HG03439 (cell line): ENCODE measurements around the gene GABRR1.
"Not testable (repeated sequence)": the region's sequence is repeated elsewhere in the genome, so short reads cannot be mapped to it uniquely, and the experiment has no call there.

Experiments
- ATAC-seq: cut with Tn5 transposase; IDR thresholded peaks from one replicate; pipeline ENCODE4 v1.9.1; 2021; ENCODE audit warnings: mild to moderate bottlenecking, moderate library complexity; ENCODE audit not compliant: unreplicated experiment

GABRR1 gene

DNA sequence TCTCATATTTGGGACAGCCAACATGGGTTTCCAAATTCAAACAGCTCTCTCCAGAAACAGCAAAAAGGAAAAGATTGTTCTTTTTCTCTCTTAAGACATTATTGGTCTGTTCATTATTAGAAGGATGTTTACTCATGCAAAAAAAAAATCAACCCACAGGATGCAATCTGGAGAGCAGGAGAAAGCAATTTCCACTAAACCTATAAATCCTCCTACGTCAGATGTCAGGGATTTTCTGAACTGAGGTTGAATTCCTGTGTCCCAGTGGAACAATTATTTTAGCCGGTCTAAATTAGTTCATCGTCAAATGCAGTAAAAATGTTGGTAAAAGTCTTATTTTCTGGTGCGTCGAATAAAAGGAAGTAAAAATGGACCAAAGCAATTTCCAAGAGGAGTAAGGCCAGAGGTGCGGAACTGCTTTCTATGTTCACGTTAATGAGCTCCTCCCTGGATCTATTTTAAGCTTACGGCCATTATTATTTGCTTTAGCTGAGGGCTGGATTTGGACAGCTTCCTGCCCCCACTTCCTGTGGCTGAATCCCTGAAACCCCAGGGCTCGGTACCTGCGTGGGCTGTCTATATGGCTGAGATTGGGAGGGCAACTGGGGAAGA, at the start of gene GABRR1:
TSS of gene GABRR1 (minus strand) at position 60 of the 612 bp plus-strand sequence. CDS start at position 24, 36 bp downstream.
- ATAC-seq, result no peak

DNA sequence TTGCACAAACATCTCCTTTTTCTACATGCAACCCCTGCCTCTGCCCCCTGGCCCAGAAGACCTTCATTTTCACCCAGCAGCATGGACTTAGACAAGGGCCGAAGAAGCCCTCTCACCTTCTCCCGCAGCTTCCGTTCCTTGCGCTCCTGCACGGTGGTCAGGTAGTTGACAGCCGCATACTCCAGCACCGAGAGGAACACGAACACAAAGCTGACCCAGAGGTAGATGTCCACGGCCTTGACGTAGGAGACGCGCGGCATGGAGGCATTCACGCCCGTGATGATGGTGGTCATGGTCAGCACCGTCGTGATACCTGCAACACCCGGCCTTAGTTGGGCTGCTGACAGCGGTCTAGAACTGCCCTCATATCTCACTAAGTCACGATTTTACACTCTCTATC, 47.1 kb upstream of the GABRR1 start:
- ATAC-seq, result no peak

GRCh38 chr6:89260832-89261231, 43.7 kb upstream of the GABRR1 start:
- ATAC-seq, result no peak

DNA sequence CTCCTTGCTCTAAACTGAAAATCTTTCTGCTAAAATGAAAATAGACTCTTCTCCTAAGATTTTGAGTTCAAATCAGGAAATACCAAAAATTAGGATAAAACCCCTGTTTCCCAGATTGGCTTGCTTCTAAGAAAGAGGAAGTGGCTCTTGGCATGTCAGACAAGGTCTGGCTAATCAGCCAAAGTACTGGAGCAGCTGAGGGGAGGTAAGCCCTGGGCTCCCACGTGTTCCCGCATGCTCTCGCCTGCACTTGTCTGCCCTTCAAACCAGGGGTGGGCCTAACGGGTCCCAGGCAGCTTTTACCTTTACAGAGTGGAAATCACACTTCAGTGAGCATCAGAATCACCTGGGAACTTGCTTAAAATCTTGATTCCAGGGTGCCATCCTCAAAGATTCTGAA, 43.2 kb upstream of the GABRR1 start:
- ATAC-seq, result no peak

DNA sequence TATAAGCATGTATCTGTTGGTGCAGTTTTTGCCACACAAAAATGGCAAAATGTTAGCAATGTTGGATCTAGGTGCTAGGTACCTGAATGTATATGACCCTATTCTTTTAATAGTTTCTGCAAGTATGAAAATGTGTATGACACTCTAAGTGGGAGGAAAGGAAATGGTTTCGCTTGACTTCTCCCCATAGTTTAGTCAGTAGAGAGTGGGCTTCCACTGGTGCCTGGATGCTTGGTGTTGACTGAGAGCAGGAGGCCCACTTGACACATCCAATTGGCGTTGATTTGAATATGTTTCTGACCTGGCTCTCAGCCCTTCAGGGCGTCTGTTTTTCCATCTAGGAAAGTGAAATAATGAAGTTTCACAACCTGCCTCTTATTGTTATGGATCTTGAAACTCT, 41.8 kb upstream of the GABRR1 start:
- ATAC-seq, result no peak

DNA sequence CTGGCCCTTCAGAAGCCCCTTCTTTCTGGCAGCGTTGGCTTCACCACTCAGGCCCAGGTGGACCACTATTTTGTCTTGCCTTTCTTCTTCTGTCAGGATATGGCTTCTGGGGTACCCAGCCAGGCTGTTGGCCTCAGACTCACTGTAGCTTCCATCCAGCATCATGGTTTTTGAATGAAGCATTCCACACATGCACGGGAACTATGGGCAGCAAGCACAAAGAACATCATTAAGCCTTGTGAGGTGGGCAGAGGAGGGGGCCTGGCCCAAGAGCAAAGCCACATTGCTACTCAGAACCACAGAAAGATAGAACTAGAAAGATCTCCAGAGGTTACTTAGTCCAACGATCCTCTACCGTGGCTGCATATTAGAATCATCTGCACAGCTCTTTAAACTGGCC, 40.6 kb upstream of the GABRR1 start:
- no peak for ATAC-seq

GRCh38 chr6:89257346-89257745, 40.2 kb upstream of the GABRR1 start:
- no peak for ATAC-seq

DNA sequence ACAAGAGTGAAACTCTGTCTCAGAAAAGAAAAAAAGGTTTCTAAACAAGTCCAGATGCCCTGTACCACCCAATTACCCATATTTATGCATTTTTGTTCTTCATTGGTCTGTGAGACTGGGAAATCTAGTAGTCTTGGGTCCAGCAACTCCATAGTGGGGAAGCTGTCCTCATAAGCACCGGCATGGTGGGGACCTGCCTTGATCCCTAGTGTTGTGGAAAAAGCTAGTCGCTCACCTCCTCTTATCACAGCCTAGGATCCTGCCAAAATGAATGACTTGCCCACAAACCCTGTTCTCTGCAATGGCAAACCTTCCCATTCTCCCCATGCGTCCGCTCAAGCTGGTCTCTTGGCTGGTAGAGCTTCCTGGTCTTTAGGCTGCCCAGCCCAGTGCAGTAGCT, 38.3 kb upstream of the GABRR1 start:
- no peak for ATAC-seq

GRCh38 chr6:89254569-89254968, 37.4 kb upstream of the GABRR1 start:
- ATAC-seq, result no peak

GRCh38 chr6:89252907-89253306, 35.7 kb upstream of the GABRR1 start:
- no peak for ATAC-seq

- no peak for ATAC-seq
Observed at GRCh38 chr6:89251976-89252375, 34.8 kb upstream of the GABRR1 start.

- ATAC-seq, result no peak
Observed at GRCh38 chr6:89251170-89251569, 34.0 kb upstream of the GABRR1 start.

DNA sequence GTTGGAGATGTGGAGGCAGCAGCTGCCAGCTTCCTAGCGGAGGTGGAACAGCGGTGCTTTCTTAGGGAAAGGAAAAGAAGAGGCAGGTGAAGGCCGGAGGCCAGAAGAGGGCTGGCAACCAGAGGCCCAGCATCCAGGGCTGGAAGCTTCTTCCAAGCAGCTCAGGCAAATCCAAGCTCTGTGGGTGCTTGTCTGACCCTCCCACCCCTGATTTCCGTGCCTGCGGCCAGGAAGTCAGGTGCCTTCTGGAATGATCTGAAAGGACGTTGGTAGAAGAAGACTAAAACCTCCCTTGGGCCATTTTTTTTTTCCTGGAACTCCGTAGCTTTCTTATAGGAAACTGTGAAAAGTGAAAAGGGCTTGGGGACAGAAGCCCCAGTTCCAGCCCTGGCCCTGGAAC, 33.1 kb upstream of the GABRR1 start:
- ATAC-seq, result no peak

DNA sequence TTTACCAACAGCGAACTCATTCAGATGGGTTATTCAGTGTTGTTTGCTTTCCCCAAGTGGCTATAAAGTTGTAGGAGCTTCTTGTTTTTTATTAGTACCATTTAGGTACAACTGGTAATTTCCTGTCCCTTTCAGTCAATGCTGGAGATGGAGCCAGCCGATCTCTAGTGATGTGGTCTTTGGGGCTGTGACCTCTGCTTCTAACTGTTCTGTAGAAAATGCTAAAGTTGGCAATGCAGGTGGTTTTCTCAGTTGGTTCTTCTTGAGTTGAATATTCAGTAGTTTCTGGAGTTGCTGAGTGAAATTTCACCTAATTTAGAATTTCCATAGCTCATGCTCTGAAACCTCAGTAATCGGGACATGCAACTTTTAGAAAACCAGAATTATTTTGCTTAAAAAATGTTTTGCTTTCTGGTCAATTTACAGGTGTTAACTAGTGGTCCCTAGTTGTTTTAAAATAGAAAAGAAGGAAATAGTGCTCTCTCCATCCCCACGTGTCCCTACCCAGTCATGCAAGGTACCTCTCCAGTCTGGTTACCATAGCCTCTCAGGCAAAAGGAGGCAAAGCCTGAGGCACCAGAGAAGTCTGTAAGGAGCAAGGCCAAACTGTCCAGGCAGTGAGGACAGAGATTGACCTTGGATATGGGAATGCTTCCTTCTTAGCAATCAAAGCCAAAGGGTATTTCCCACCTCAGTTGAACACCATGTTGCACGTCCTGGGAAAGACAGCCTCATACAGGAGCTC, 27.3 kb upstream of the GABRR1 start:
- no peak for ATAC-seq

- no peak for ATAC-seq
Observed at GRCh38 chr6:89243331-89243629, 26.1 kb upstream of the GABRR1 start.

GRCh38 chr6:89242574-89243330, 25.6 kb upstream of the GABRR1 start:
- ATAC-seq, result no peak

DNA sequence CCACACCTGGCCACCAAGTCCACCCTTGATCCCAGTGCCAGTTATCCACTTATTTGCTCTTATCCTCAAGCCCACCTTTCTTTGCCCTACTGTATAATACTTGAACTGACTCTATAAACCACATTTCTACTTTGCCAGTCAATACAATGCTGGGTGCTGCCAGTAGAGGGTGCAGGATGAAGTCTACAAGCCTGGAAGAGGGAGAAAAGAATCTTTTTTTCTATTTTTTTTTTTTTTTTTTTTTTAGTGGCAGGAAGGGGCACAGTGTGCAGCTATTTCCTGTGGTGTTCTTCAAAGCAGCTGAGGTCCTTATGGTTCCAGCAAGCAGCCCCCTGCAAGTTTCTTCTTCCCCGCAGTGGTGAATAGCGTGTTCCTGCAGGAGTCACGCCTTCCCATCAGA, 22.2 kb upstream of the GABRR1 start:
- no peak for ATAC-seq

DNA sequence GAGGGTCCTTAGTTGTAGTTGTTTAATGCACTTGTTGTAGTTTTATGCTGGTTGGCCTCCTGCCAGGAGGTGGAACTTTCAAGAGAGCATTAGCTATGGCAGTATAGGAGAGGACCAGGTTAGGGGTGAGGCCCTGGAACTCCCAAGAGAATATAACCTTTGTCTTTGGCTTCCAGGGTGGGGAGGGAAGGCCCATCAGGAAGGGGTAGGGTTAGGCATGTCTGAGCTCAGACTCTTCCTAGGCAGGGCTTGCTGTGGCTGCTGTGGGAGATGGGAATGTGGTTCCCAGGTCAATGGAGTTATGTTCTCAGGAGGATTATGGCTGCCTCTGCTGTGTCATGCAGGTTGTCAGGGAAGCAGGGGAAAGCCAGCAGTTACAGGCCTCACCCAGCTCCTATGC, 20.0 kb upstream of the GABRR1 start:
- ATAC-seq, result no peak

DNA sequence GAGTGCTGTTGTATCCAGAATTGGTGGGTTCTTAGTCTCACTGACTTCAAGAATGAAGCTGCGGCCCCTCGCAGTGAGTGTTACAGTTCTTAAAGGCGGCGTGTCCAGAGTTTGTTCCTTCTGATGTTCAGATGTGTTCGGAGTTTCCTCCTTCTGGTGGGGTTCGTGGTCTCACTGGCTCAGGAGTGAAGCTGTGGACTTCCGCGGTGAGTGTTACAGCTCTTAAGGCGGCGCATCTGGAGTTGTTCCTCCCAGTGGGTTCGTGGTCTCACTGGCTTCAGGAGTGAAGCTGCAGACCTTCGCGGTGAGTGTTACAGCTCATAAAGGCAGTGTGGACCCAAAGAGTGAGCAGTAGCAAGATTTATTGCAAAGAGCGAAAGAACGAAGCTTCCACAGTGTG, 16.4 kb upstream of the GABRR1 start:
- ATAC-seq, result not testable (repeated sequence)

GRCh38 chr6:89222712-89223039, 5.5 kb upstream of the GABRR1 start:
- ATAC-seq, result no peak

GRCh38 chr6:89221971-89222711, 5.0 kb upstream of the GABRR1 start:
- ATAC-seq, result no peak

DNA sequence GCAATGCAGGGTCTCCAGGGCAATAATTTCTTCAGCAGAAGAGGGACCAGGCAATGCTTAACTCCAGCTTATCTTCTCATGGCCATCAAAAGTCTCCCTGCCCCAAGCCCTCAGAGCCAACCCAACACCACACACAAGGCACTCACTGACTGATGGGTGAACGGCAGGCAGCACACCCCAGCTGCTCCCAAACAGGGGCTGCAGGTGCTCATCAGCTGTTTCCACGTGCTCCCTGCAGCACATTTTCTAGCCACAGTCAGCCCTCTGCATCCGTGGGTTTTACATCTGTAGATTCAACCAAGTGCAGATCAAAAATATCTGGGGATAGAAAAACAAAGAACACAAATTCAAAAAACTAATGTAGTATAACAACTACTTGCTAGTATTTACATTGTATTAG, 4.0 kb upstream of the GABRR1 start:
- no peak for ATAC-seq
